ENCODE data around the gene CREBBP. TPM values are rescaled to one million over a fixed set of nuclear protein-coding genes. Genes with fewer than 3 reads are reported as not detected.

Gene CREBBP
- total RNA-seq, 1 donor from 2014 or later = 84.7 TPM

DNA sequence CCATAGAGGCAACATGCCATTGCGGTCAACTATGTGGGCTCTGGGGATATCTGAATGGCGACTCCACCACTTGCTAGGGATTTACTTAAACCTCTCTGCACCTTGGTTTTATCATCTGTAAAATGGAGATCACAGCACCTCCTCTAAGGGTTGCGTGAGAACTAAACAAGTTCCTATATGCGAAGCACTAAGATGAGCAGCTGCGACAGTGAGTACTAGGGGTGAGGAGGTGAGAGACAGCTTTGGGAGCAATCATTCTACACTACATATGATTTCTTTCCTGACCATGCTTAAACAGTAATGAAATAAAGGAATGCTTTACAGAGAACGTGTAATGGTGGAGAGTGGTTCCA lies 61.4 kb downstream of the CREBBP start:
- no peak overlapping the region for H3K27ac Mint-ChIP-seq (ENCODE audit: unreplicated experiment)
- no peak for DNase-seq (ENCODE audit: low read depth, low spot score)
- no peaks in the 10 kb centered on the region for H3K9me3 Mint-ChIP-seq
- no peak overlapping the region for H3K4me3 Mint-ChIP-seq
- no peaks in the 10 kb centered on the region for H3K27me3 Mint-ChIP-seq (ENCODE audit: low read depth)
- peaks cover 54% of the 10 kb centered on the region for H3K4me1 Mint-ChIP-seq
- no peaks in the 10 kb centered on the region for H3K36me3 Mint-ChIP-seq (ENCODE audit: low read depth)
- TF ChIP-seq CTCF (conservative IDR thresholded peaks at IDR 0.05) = no peak

DNA sequence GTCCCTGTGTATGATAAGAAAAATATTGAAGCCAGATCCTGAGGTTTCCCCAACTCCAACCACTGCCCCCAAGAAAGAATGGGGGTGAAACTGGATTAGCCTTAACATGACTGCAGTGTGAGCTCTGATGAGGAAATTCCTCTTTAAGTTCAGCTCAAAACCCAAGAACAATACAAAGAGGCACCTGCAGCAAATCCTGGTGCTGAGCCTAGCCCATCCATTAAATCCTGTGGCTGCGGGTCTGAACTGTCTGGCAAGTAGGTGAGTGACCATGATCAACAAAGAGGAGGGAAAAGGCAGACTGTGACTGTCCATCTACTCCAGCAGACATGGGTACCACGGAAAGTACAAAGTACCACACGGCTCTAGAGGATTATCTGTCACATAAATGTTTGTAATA lies 64.2 kb downstream of the CREBBP start:
- no peak overlapping the region for H3K27ac Mint-ChIP-seq (ENCODE audit: unreplicated experiment)
- H3K4me3 Mint-ChIP-seq = no peak overlapping the region
- no peaks in the 10 kb centered on the region for H3K36me3 Mint-ChIP-seq (ENCODE audit: low read depth)
- no peaks in the 10 kb centered on the region for H3K9me3 Mint-ChIP-seq
- TF ChIP-seq CTCF (conservative IDR thresholded peaks at IDR 0.05) = no peak
- H3K4me1 Mint-ChIP-seq = peaks cover 44% of the 10 kb centered on the region
- DNase-seq (ENCODE audit: low read depth, low spot score) = no peak
- no peaks in the 10 kb centered on the region for H3K27me3 Mint-ChIP-seq (ENCODE audit: low read depth)

DNA sequence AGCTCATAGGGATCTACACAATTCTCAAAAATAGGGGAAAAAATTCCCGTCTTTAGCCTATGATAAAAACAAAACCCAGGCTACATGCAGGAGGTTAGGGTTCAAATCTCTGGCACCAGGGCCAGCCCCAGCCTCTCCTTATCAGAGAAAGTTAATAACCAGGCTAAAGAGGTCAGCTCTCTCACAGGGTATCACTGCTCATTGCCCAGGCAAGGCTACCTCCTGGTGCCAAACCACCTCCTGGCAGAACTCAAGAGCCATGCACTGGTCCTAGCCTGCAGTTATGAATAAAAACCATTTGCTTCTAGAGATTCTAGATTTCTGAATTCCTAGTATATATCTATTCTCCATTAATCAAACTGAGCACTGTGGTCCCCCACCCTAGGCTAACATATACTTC lies 65.8 kb downstream of the CREBBP start:
- H3K9me3 Mint-ChIP-seq = no peaks in the 10 kb centered on the region
- no peak for TF ChIP-seq CTCF (conservative IDR thresholded peaks at IDR 0.05)
- H3K36me3 Mint-ChIP-seq (ENCODE audit: low read depth) = no peaks in the 10 kb centered on the region
- no peak overlapping the region for H3K4me3 Mint-ChIP-seq
- DNase-seq (ENCODE audit: low read depth, low spot score) = no peak
- H3K27ac Mint-ChIP-seq (ENCODE audit: unreplicated experiment) = no peak overlapping the region
- peaks cover 41% of the 10 kb centered on the region for H3K4me1 Mint-ChIP-seq
- no peaks in the 10 kb centered on the region for H3K27me3 Mint-ChIP-seq (ENCODE audit: low read depth)

DNA sequence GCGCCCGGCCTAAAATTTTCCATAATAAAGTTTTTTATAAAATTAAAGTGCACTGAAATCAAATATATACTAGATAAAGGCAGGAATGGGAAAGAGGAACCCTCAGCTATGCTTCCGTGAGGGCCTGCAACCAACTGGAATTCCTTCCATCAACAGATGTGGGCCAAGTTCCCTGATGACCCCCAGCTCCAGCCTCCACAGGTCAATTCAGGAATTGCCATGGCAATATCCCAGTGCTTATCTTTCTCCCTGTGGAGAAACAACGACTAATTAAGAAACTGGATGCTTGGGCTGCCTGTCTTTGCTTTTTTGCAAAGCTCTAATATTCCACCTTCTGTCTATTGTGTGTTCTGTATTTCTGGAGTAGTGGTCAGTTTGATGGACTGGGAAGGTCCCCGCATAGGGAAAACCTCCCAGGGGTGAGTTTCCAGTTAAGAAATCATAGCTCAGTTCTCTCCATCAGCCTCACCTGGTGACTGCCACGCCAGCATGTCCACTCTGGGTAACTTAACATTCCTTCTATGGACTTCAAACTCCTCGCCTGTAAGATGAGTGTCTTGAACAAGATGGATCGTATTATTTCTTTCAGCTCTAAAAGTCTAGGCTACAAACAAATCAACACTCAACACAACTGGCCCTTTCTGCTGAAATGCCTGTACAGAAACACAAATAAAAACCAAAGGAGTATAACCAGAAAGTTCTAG lies 67.9 kb downstream of the CREBBP start:
- no peak for DNase-seq (ENCODE audit: low read depth, low spot score)
- no peaks in the 10 kb centered on the region for H3K9me3 Mint-ChIP-seq
- no peak overlapping the region for H3K27ac Mint-ChIP-seq (ENCODE audit: unreplicated experiment)
- no peak for TF ChIP-seq CTCF (conservative IDR thresholded peaks at IDR 0.05)
- peaks cover 35% of the 10 kb centered on the region for H3K4me1 Mint-ChIP-seq
- no peak overlapping the region for H3K4me3 Mint-ChIP-seq
- H3K36me3 Mint-ChIP-seq (ENCODE audit: low read depth) = peaks cover 3% of the 10 kb centered on the region
- H3K27me3 Mint-ChIP-seq (ENCODE audit: low read depth) = no peaks in the 10 kb centered on the region

DNA sequence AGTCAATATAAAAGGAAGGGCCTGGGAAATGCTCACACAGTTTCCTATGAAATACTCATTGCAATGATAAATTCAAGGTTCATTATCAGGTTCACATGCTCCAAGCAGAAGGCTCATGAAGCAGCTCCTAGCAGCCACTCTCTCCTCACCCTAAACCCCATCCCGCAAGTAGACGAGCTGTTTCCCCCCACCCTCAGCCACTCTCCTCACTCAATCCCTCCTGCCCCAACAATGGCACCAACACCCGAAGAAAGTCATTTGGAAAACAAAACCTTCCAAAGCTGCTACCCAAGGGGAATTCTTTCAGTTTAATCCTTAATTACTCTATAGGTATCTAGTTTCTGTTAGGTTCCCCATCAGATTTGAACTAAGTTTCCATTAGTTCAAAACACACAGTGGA lies 69.7 kb downstream of the CREBBP start:
- TF ChIP-seq CTCF (conservative IDR thresholded peaks at IDR 0.05) = no peak
- Mint-ChIP-seq H3K9me3 (no peaks in the 10 kb centered on the region), H3K4me1 (peaks cover 22% of the 10 kb centered on the region), H3K27ac (ENCODE audit: unreplicated experiment) (no peak overlapping the region), H3K36me3 (ENCODE audit: low read depth) (peaks cover 10% of the 10 kb centered on the region), H3K4me3 (no peak overlapping the region), H3K27me3 (ENCODE audit: low read depth) (no peaks in the 10 kb centered on the region)
- no peak for DNase-seq (ENCODE audit: low read depth, low spot score)

Data from neural crest cell (in vitro differentiated cells).